HG03565 (cell line): ENCODE results near the gene CENPX.
A peak's percentile ranks its signal among the peaks of the same experiment; 100 is the strongest.
"Not testable (repeated sequence)": the region's sequence is repeated elsewhere in the genome, so short reads cannot be mapped to it uniquely, and the experiment has no call there.

ENCODE experiments used
- ATAC-seq: cut with Tn5 transposase; IDR thresholded peaks from one replicate; pipeline ENCODE4 v1.9.1; 2021; ENCODE audit warnings: mild to moderate bottlenecking, moderate library complexity; ENCODE audit not compliant: unreplicated experiment

CENPX gene

GRCh38 chr17:81983639-81984373, 38.9 kb downstream of the CENPX start:
- no peak for ATAC-seq

GRCh38 chr17:81983011-81983638, 39.6 kb downstream of the CENPX start:
- ATAC-seq = no peak

- ATAC-seq = not testable (repeated sequence)
Observed at GRCh38 chr17:81981511-81981910, 41.2 kb downstream of the CENPX start.

GRCh38 chr17:81980707-81981343, 41.9 kb downstream of the CENPX start:
- ATAC-seq = no peak

- no peak for ATAC-seq
Observed at GRCh38 chr17:81980122-81980521, 42.6 kb downstream of the CENPX start.

- no peak for ATAC-seq
Observed at GRCh38 chr17:81978524-81979298, 44.0 kb downstream of the CENPX start.

- peak; percentile 63 for ATAC-seq
Observed at GRCh38 chr17:81977211-81977808, 45.4 kb downstream of the CENPX start, which contains the start of gene ASPSCR1. Gene ASPSCR1, plus strand, starts transcription at chr17:81977629. Its CDS starts 18 bp downstream, at chr17:81977647.

GRCh38 chr17:81976332-81977210, 46.1 kb downstream of the CENPX start:
- no peak for ATAC-seq

GRCh38 chr17:81973432-81973831, 49.2 kb downstream of the CENPX start:
- no peak for ATAC-seq

- no peak for ATAC-seq
Observed at GRCh38 chr17:81968850-81969812, 53.5 kb downstream of the CENPX start.
